ENCODE measurements around the gene ADGRL3. TPM values are rescaled to one million over a fixed set of nuclear protein-coding genes. Genes with fewer than 3 reads are reported as not detected.
"Not testable (repeated sequence)": the region's sequence is repeated elsewhere in the genome, so short reads cannot be mapped to it uniquely, and the experiment has no call there.

The ADGRL3 gene
- total and polyA plus RNA-seq, 5 donors from 2014 or later: not detected

DNA sequence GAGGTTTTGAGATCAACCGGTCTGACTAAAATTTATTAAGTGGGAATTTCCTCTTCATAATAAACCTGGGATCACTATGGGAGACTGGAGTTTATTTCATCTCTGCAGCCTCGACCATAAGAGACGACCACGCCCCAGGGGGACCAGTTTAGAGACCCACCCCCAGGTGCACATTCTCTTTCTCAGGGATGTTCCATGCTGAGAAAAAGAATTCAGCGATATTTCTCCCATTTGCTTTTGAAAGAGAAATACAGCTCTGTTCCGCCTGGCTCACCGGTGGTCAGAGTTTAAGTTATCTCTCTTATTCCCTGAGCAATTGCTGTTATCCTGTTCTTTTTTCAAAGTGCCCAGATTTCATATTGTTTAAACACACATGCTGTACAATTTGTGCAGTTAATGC, 187.2 kb downstream of the ADGRL3 start:
- H3K9me3 ChIP-seq (ENCODE audit: control insufficient read depth in 2 of 2, low read length in 2 of 2): peaks cover 5 to 21% of the 10 kb centered on the region in 2 experiments
- H3K4me1 Mint-ChIP-seq; H3K4me3 Mint-ChIP-seq; DNase-seq; H3K27ac Mint-ChIP-seq; H3K36me3 Mint-ChIP-seq; H3K4me1 ChIP-seq (ENCODE audit: control insufficient read depth, insufficient read depth, low read length, poor library complexity, severe bottlenecking); H3K36me3 ChIP-seq (ENCODE audit: control insufficient read depth, insufficient read depth, low read length); H3K27me3 Mint-ChIP-seq; H3K27me3 ChIP-seq (ENCODE audit: control insufficient read depth, insufficient read depth, low read length); ATAC-seq (ENCODE audit: low read depth in 2 of 2); H3K27ac ChIP-seq (ENCODE audit: insufficient read depth, low read length, poor library complexity, severe bottlenecking); H3K4me3 ChIP-seq (ENCODE audit: low read depth, low read length): not testable (repeated sequence)
- peaks cover 0 to 28% (median 6%) of the 10 kb centered on the region in 7 donors for H3K9me3 Mint-ChIP-seq

DNA sequence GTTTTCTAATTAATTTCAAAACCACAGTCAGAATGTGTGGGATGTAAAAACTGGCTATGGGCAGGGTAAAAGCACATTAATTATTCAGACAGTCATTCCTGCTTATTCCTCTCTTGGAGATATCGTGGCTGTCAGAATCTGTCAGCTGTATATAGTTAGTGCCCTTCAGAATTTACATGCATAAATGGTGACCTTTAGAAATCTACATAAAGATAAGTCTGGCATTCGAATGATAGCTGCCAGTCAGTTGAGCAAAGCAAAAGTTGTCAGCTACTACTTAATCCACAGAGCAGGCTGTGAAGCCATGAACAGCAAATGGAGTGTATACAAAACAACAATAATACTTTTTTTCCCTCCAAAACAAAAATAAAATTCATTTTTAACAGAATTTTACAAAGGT, 189.5 kb downstream of the ADGRL3 start:
- ATAC-seq (ENCODE audit: low read depth in 2 of 2): no peak
- no peaks in the 10 kb centered on the region for H3K36me3 Mint-ChIP-seq
- Histone ChIP-seq H3K4me3 (ENCODE audit: low read depth, low read length) (no peak overlapping the region), H3K36me3 (ENCODE audit: control insufficient read depth, insufficient read depth, low read length) (no peaks in the 10 kb centered on the region), H3K4me1 (ENCODE audit: control insufficient read depth, insufficient read depth, low read length, poor library complexity, severe bottlenecking) (no peaks in the 10 kb centered on the region), H3K27ac (ENCODE audit: insufficient read depth, low read length, poor library complexity, severe bottlenecking) (no peak overlapping the region), H3K9me3 (ENCODE audit: control insufficient read depth in 2 of 2, low read length in 2 of 2) (peaks cover 5 to 21% of the 10 kb centered on the region in 2 experiments), H3K27me3 (ENCODE audit: control insufficient read depth, insufficient read depth, low read length) (no peaks in the 10 kb centered on the region)
- H3K9me3 Mint-ChIP-seq: peaks cover 0 to 19% (median 6%) of the 10 kb centered on the region in 7 donors
- no peak overlapping the region for H3K27ac Mint-ChIP-seq
- no peaks in the 10 kb centered on the region for H3K27me3 Mint-ChIP-seq
- H3K4me3 Mint-ChIP-seq: no peak overlapping the region
- no peaks in the 10 kb centered on the region for H3K4me1 Mint-ChIP-seq
- no peak for DNase-seq

- no peak for ATAC-seq (ENCODE audit: low read depth in 2 of 2)
- no peak overlapping the region for H3K27ac Mint-ChIP-seq
Observed at GRCh38 chr4:61395754-61396153, 195.6 kb downstream of the ADGRL3 start.

GRCh38 chr4:61397174-61397573, 197.0 kb downstream of the ADGRL3 start:
- ATAC-seq (ENCODE audit: low read depth in 2 of 2): no peak
- Mint-ChIP-seq H3K27me3 (no peaks in the 10 kb centered on the region), H3K4me3 (no peak overlapping the region), H3K4me1 (no peaks in the 10 kb centered on the region), H3K36me3 (no peaks in the 10 kb centered on the region), H3K27ac (no peak overlapping the region), H3K9me3 (peaks cover 0 to 21% (median 4%) of the 10 kb centered on the region in 7 donors)
- H3K4me3 ChIP-seq (ENCODE audit: low read depth, low read length): no peak overlapping the region
- H3K27ac ChIP-seq (ENCODE audit: insufficient read depth, low read length, poor library complexity, severe bottlenecking): no peak overlapping the region
- no peaks in the 10 kb centered on the region for H3K36me3 ChIP-seq (ENCODE audit: control insufficient read depth, insufficient read depth, low read length)
- no peaks in the 10 kb centered on the region for H3K4me1 ChIP-seq (ENCODE audit: control insufficient read depth, insufficient read depth, low read length, poor library complexity, severe bottlenecking)
- peaks cover 0 to 3% of the 10 kb centered on the region in 2 experiments for H3K9me3 ChIP-seq (ENCODE audit: control insufficient read depth in 2 of 2, low read length in 2 of 2)
- no peaks in the 10 kb centered on the region for H3K27me3 ChIP-seq (ENCODE audit: control insufficient read depth, insufficient read depth, low read length)
- no peak for DNase-seq

More at GRCh38 chr4:61395754-61396153, 195.6 kb downstream of the ADGRL3 start:
- Histone ChIP-seq H3K27me3 (ENCODE audit: control insufficient read depth, insufficient read depth, low read length) (no peaks in the 10 kb centered on the region), H3K4me3 (ENCODE audit: low read depth, low read length) (no peak overlapping the region), H3K9me3 (ENCODE audit: control insufficient read depth in 2 of 2, low read length in 2 of 2) (peaks cover 3 to 6% of the 10 kb centered on the region in 2 experiments), H3K27ac (ENCODE audit: insufficient read depth, low read length, poor library complexity, severe bottlenecking) (no peak overlapping the region), H3K36me3 (ENCODE audit: control insufficient read depth, insufficient read depth, low read length) (no peaks in the 10 kb centered on the region), H3K4me1 (ENCODE audit: control insufficient read depth, insufficient read depth, low read length, poor library complexity, severe bottlenecking) (no peaks in the 10 kb centered on the region)
- no peaks in the 10 kb centered on the region for H3K36me3 Mint-ChIP-seq
- DNase-seq: no peak
- no peaks in the 10 kb centered on the region for H3K27me3 Mint-ChIP-seq
- no peak overlapping the region for H3K4me3 Mint-ChIP-seq
- peaks cover 0 to 20% (median 3%) of the 10 kb centered on the region in 7 donors for H3K9me3 Mint-ChIP-seq
- H3K4me1 Mint-ChIP-seq: no peaks in the 10 kb centered on the region

- H3K4me1 ChIP-seq (ENCODE audit: control insufficient read depth, insufficient read depth, low read length, poor library complexity, severe bottlenecking): no peaks in the 10 kb centered on the region
- ATAC-seq (ENCODE audit: low read depth in 2 of 2): no peak
- Mint-ChIP-seq H3K4me1 (no peaks in the 10 kb centered on the region), H3K36me3 (no peaks in the 10 kb centered on the region), H3K27ac (no peak overlapping the region), H3K9me3 (peaks cover 0 to 21% (median 4%) of the 10 kb centered on the region in 7 donors), H3K27me3 (no peaks in the 10 kb centered on the region), H3K4me3 (no peak overlapping the region)
- H3K27me3 ChIP-seq (ENCODE audit: control insufficient read depth, insufficient read depth, low read length): no peaks in the 10 kb centered on the region
- no peak for DNase-seq
- H3K9me3 ChIP-seq (ENCODE audit: control insufficient read depth in 2 of 2, low read length in 2 of 2): peaks cover 0 to 3% of the 10 kb centered on the region in 2 experiments
- no peaks in the 10 kb centered on the region for H3K36me3 ChIP-seq (ENCODE audit: control insufficient read depth, insufficient read depth, low read length)
- H3K27ac ChIP-seq (ENCODE audit: insufficient read depth, low read length, poor library complexity, severe bottlenecking): no peak overlapping the region
- no peak overlapping the region for H3K4me3 ChIP-seq (ENCODE audit: low read depth, low read length)
Observed at GRCh38 chr4:61400439-61401038, 200.4 kb downstream of the ADGRL3 start.

- H3K27ac ChIP-seq (ENCODE audit: insufficient read depth, low read length, poor library complexity, severe bottlenecking): no peak overlapping the region
- no peak overlapping the region for H3K4me3 Mint-ChIP-seq
- no peaks in the 10 kb centered on the region for H3K27me3 ChIP-seq (ENCODE audit: control insufficient read depth, insufficient read depth, low read length)
- no peaks in the 10 kb centered on the region for H3K4me1 ChIP-seq (ENCODE audit: control insufficient read depth, insufficient read depth, low read length, poor library complexity, severe bottlenecking)
- ATAC-seq (ENCODE audit: low read depth in 2 of 2) (no peak), DNase-seq (no peak)
- H3K9me3 ChIP-seq (ENCODE audit: control insufficient read depth in 2 of 2, low read length in 2 of 2): no peaks in the 10 kb centered on the region
- no peaks in the 10 kb centered on the region for H3K36me3 ChIP-seq (ENCODE audit: control insufficient read depth, insufficient read depth, low read length)
- peaks cover 0 to 17% (median 4%) of the 10 kb centered on the region in 7 donors for H3K9me3 Mint-ChIP-seq
- H3K36me3 Mint-ChIP-seq: no peaks in the 10 kb centered on the region
- H3K27me3 Mint-ChIP-seq: no peaks in the 10 kb centered on the region
- no peak overlapping the region for H3K27ac Mint-ChIP-seq
- no peaks in the 10 kb centered on the region for H3K4me1 Mint-ChIP-seq
- no peak overlapping the region for H3K4me3 ChIP-seq (ENCODE audit: low read depth, low read length)
Observed at GRCh38 chr4:61401771-61402170, 201.6 kb downstream of the ADGRL3 start.

GRCh38 chr4:61405307-61405706, 205.2 kb downstream of the ADGRL3 start:
- no peaks in the 10 kb centered on the region for H3K4me1 ChIP-seq (ENCODE audit: control insufficient read depth, insufficient read depth, low read length, poor library complexity, severe bottlenecking)
- Mint-ChIP-seq H3K4me1 (no peaks in the 10 kb centered on the region), H3K4me3 (no peak overlapping the region), H3K27me3 (no peaks in the 10 kb centered on the region), H3K9me3 (peaks cover 0 to 7% (median 1%) of the 10 kb centered on the region in 7 donors), H3K27ac (no peak overlapping the region), H3K36me3 (no peaks in the 10 kb centered on the region)
- H3K36me3 ChIP-seq (ENCODE audit: control insufficient read depth, insufficient read depth, low read length): no peaks in the 10 kb centered on the region
- ATAC-seq (ENCODE audit: low read depth in 2 of 2) (no peak), DNase-seq (no peak)
- H3K4me3 ChIP-seq (ENCODE audit: low read depth, low read length): no peak overlapping the region
- H3K27me3 ChIP-seq (ENCODE audit: control insufficient read depth, insufficient read depth, low read length): no peaks in the 10 kb centered on the region
- H3K9me3 ChIP-seq (ENCODE audit: control insufficient read depth in 2 of 2, low read length in 2 of 2): no peaks in the 10 kb centered on the region
- no peak overlapping the region for H3K27ac ChIP-seq (ENCODE audit: insufficient read depth, low read length, poor library complexity, severe bottlenecking)

- DNase-seq (no peak), ATAC-seq (ENCODE audit: low read depth in 2 of 2) (no peak)
- Histone ChIP-seq H3K9me3 (ENCODE audit: control insufficient read depth in 2 of 2, low read length in 2 of 2) (no peaks in the 10 kb centered on the region), H3K4me1 (ENCODE audit: control insufficient read depth, insufficient read depth, low read length, poor library complexity, severe bottlenecking) (no peaks in the 10 kb centered on the region), H3K27ac (ENCODE audit: insufficient read depth, low read length, poor library complexity, severe bottlenecking) (no peak overlapping the region), H3K4me3 (ENCODE audit: low read depth, low read length) (no peak overlapping the region), H3K27me3 (ENCODE audit: control insufficient read depth, insufficient read depth, low read length) (no peaks in the 10 kb centered on the region), H3K36me3 (ENCODE audit: control insufficient read depth, insufficient read depth, low read length) (no peaks in the 10 kb centered on the region)
- Mint-ChIP-seq H3K9me3 (peaks cover 0 to 3% (median 0%) of the 10 kb centered on the region in 7 donors), H3K27ac (no peak overlapping the region), H3K4me3 (no peak overlapping the region), H3K4me1 (no peaks in the 10 kb centered on the region), H3K27me3 (no peaks in the 10 kb centered on the region), H3K36me3 (no peaks in the 10 kb centered on the region)
Observed at GRCh38 chr4:61406677-61407076, 206.6 kb downstream of the ADGRL3 start.
